K562 (cell line): ENCODE measurements around the gene SH3BGRL3. TPM values are rescaled to one million over a fixed set of nuclear protein-coding genes. Genes with fewer than 3 reads are reported as not detected.

Experiments
- CAMTA2 ChIP-seq: fragments of 250-450 bp; sonication (Bioruptor Pico); conservative IDR thresholded peaks from 2 replicates; pipeline ENCODE4 v1.5.1; 2022
- ETV6 ChIP-seq, 3 experiments: fragments of 150-350 bp in 1 of 3; sonication (generic) in 1 of 3; formaldehyde crosslinking in 1 of 3; IDR thresholded peaks; 2 replicates each; pipeline versions ENCODE4 v1.6.1 to v1.8.0; 2014 to 2022; ENCODE audit warnings: borderline replicate concordance in 2 of 3, low read depth in 2 of 3, antibody characterized with exemption in 1 of 3, low read length in 1 of 3, mild to moderate bottlenecking in 1 of 3, missing genetic modification reagents in 1 of 3
- FOXA1 ChIP-seq: fragments of 450-650 bp; IDR thresholded peaks from 2 replicates; pipeline ENCODE4 v1.6.1; 2016; ENCODE audit warnings: mild to moderate bottlenecking, borderline replicate concordance
- HIVEP1 ChIP-seq: fragments of 250-450 bp; sonication (Bioruptor Pico); IDR thresholded peaks from 2 replicates; pipeline ENCODE4 v1.4.0; 2020; ENCODE audit warnings: mild to moderate bottlenecking
- HOXB6 ChIP-seq: fragments of 250-450 bp; sonication (Bioruptor Pico); IDR thresholded peaks from 2 replicates; pipeline ENCODE4 v1.5.1; 2022; ENCODE audit warnings: mild to moderate bottlenecking, borderline replicate concordance
- MBD2 ChIP-seq: sonication (generic); IDR thresholded peaks from 2 replicates; pipeline ENCODE4 v1.6.1; 2016; ENCODE audit warnings: low read depth, borderline replicate concordance
- NFYB ChIP-seq: IDR thresholded peaks from 2 replicates; pipeline ENCODE4 v1.6.1; 2011; ENCODE audit warnings: mild to moderate bottlenecking, moderate library complexity; ENCODE audit not compliant: insufficient read length; ENCODE audit errors: extremely low read depth
- NR1H2 ChIP-seq: sonication (generic); formaldehyde crosslinking; IDR thresholded peaks from 2 replicates; pipeline ENCODE4 v1.4.0; 2020; ENCODE audit warnings: mild to moderate bottlenecking, missing genetic modification reagents
- NRF1 ChIP-seq, 2 experiments: fragments of 450-650 bp; IDR thresholded peaks in 1 of 2; conservative IDR thresholded peaks in 1 of 2; 2 replicates each; pipeline ENCODE4 v1.6.1; 2014; ENCODE audit warnings: mild to moderate bottlenecking in 2 of 2
- TCF7 ChIP-seq: sonication (generic); IDR thresholded peaks from 2 replicates; pipeline ENCODE4 v1.6.1; 2016; ENCODE audit warnings: antibody characterized with exemption, borderline replicate concordance
- ZNF445 ChIP-seq: fragments of 250-450 bp; sonication (Bioruptor Pico); IDR thresholded peaks from 2 replicates; pipeline ENCODE4 v1.4.0; 2020; ENCODE audit warnings: low read depth, mild to moderate bottlenecking, moderate library complexity
- ZNF699 ChIP-seq: fragments of 250-450 bp; sonication (Bioruptor Pico); IDR thresholded peaks from 2 replicates; pipeline ENCODE4 v1.8.0; 2021; ENCODE audit warnings: mild to moderate bottlenecking, moderate library complexity; ENCODE audit not compliant: insufficient replicate concordance
- polyA plus RNA-seq, 8 experiments: library from polyadenylated mRNA; depleted of rRNA in 4 of 8; stranded (reverse) in 5 of 8; unstranded in 3 of 8; fragments of >200 nt; fragmentation: Nextera tagmentation in 2 of 8; fragmentation: Illumina TruSeq in 1 of 8; extraction: Ambion mirVana in 2 of 8; extraction: Trizol in 1 of 8; gene quantifications; 2 replicates each; pipeline versions ENCODE4 v1.2.1 to v1.2.3, GENCODE V29; 2011 to 2014; ENCODE audit warnings: inconsistent platforms in 1 of 8, missing spikeins in 1 of 8
- total RNA-seq, 7 experiments: library from RNA; depleted of rRNA in 6 of 7; stranded (reverse); fragments of >200 nt in 6 of 7; fragmentation: Illumina TruSeq in 2 of 7; extraction: Trizol in 2 of 7; gene quantifications; 2 replicates each; pipeline versions ENCODE4 v1.2.1 to v1.2.3, GENCODE V29; 2011 to 2021; ENCODE audit warnings: low replicate concordance in 1 of 7
- TF ChIP-seq, protein P1 (sequence below): fragments of 250-450 bp; sonication (Bioruptor Pico); IDR thresholded peaks from 2 replicates; pipeline ENCODE4 v1.5.0; 2021
- TF ChIP-seq, protein P2 (sequence below), 2 experiments: fragments of 450-650 bp; conservative IDR thresholded peaks; 2 replicates each; pipeline ENCODE4 v1.6.1; 2017; ENCODE audit warnings: mild to moderate bottlenecking in 2 of 2, moderate library complexity in 2 of 2
- TF ChIP-seq, protein P3 (sequence below): fragments of 450-650 bp; IDR thresholded peaks from 2 replicates; pipeline ENCODE4 v1.7.1; 2018; ENCODE audit warnings: mild to moderate bottlenecking, low read depth; ENCODE audit not compliant: partially characterized antibody
- TF ChIP-seq, protein P4 (sequence below): sonication (generic); formaldehyde crosslinking; IDR thresholded peaks from 2 replicates; pipeline ENCODE4 v1.8.1; 2023; ENCODE audit warnings: mild to moderate bottlenecking, missing genetic modification reagents

SH3BGRL3 gene
- total and polyA plus RNA-seq, 9 of the 15 experiments (the other 6 are each of a cell fraction or from before 2014, with no cell fraction given): 30.3 to 140 (median 54.2) TPM

DNA sequence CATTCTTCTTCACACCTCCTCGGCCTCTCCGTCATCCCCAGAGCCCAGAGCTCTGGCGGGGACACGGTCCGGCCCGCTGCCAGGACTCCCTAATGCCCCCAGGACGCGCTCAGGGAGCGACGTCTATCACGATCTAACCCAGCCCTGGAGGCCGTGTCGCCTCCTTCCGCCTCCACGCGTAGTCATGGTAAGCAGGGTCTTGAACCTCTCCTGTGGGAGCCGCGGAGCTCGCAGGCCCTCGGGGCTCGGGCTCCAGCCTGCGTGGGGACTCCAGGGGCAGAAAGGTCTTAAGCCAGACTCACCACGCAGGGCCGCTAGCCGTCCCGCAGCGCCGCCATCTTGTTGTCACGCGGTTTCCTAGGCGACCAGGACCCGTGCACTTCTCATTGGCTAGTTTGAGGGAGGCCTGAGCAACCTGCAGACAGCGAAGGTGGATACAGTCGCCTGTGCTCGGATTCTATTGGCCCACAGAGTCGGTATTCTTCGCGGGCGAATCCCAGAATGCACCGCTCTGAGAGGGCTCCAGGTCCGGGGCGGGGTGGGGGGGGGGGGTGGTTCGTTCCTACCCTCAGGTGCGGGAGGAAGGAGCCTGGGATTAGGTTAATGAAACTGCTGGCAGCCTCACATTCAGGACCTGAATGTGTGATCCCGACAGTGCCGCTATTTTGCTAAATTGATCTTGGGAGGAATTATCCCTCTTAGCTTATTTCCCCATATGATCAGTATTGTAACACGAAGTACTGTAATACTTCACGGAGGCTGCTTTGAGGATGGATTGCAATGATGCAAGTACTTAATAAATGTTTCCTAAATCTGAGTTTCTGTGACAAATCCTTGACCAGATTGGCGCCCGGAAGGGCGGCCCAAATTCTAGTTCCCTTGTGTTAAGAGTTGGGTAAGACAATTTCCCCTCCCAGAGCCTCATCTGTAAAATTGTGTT lies 26.7 kb downstream of the SH3BGRL3 start, which contains the start of gene UBXN11 (continued):
- TF ChIP-seq MBD2 (peak; percentile 76), TCF7 (peak; percentile 61; the same call in 1 of the 2 replicates), ZNF699 (CRISPR knock-in tag) (no peak), ZNF445 (CRISPR knock-in tag) (no peak), NRF1 (conservative IDR thresholded peaks at IDR 0.05 in 1 of 2, IDR thresholded peaks at IDR 0.05 in 1 of 2) (peak; percentile 75 to 80), ETV6 (IDR thresholded peaks at IDR 0.05; ENCODE audit: borderline replicate concordance in 1 of 2, low read depth in 2 of 2, low read length in 1 of 2) (no peak), ETV6 (CRISPR knock-in tag; IDR thresholded peaks at IDR 0.05; ENCODE audit: borderline replicate concordance) (no peak), HOXB6 (CRISPR knock-in tag) (no peak), NR1H2 (no peak), CAMTA2 (CRISPR knock-in tag) (no peak), HIVEP1 (CRISPR knock-in tag) (no peak), NFYB (peak; percentile 94), FOXA1 (no peak)
- TF ChIP-seq, protein P1, sequence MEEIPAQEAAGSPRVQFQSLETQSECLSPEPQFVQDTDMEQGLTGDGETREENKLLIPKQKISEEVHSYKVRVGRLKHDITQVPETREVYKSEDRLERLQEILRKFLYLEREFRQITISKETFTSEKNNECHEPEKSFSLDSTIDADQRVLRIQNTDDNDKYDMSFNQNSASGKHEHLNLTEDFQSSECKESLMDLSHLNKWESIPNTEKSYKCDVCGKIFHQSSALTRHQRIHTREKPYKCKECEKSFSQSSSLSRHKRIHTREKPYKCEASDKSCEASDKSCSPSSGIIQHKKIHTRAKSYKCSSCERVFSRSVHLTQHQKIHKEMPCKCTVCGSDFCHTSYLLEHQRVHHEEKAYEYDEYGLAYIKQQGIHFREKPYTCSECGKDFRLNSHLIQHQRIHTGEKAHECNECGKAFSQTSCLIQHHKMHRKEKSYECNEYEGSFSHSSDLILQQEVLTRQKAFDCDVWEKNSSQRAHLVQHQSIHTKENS (CRISPR knock-in tag): no peak
- TF ChIP-seq, protein P2, sequence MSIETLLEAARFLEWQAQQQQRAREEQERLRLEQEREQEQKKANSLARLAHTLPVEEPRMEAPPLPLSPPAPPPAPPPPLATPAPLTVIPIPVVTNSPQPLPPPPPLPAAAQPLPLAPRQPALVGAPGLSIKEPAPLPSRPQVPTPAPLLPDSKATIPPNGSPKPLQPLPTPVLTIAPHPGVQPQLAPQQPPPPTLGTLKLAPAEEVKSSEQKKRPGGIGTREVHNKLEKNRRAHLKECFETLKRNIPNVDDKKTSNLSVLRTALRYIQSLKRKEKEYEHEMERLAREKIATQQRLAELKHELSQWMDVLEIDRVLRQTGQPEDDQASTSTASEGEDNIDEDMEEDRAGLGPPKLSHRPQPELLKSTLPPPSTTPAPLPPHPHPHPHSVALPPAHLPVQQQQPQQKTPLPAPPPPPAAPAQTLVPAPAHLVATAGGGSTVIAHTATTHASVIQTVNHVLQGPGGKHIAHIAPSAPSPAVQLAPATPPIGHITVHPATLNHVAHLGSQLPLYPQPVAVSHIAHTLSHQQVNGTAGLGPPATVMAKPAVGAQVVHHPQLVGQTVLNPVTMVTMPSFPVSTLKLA (conservative IDR thresholded peaks at IDR 0.05): peak; percentile 85 to 96
- TF ChIP-seq, protein P3, sequence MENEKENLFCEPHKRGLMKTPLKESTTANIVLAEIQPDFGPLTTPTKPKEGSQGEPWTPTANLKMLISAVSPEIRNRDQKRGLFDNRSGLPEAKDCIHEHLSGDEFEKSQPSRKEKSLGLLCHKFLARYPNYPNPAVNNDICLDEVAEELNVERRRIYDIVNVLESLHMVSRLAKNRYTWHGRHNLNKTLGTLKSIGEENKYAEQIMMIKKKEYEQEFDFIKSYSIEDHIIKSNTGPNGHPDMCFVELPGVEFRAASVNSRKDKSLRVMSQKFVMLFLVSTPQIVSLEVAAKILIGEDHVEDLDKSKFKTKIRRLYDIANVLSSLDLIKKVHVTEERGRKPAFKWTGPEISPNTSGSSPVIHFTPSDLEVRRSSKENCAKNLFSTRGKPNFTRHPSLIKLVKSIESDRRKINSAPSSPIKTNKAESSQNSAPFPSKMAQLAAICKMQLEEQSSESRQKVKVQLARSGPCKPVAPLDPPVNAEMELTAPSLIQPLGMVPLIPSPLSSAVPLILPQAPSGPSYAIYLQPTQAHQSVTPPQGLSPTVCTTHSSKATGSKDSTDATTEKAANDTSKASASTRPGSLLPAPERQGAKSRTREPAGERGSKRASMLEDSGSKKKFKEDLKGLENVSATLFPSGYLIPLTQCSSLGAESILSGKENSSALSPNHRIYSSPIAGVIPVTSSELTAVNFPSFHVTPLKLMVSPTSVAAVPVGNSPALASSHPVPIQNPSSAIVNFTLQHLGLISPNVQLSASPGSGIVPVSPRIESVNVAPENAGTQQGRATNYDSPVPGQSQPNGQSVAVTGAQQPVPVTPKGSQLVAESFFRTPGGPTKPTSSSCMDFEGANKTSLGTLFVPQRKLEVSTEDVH: no peak
- TF ChIP-seq, protein P4, sequence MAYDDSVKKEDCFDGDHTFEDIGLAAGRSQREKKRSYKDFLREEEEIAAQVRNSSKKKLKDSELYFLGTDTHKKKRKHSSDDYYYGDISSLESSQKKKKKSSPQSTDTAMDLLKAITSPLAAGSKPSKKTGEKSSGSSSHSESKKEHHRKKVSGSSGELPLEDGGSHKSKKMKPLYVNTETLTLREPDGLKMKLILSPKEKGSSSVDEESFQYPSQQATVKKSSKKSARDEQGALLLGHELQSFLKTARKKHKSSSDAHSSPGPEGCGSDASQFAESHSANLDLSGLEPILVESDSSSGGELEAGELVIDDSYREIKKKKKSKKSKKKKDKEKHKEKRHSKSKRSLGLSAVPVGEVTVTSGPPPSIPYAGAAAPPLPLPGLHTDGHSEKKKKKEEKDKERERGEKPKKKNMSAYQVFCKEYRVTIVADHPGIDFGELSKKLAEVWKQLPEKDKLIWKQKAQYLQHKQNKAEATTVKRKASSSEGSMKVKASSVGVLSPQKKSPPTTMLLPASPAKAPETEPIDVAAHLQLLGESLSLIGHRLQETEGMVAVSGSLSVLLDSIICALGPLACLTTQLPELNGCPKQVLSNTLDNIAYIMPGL (CRISPR knock-in tag): no peak
